Measurements from ENCODE around the gene ATP5PB. TPM values are rescaled to one million over a fixed set of nuclear protein-coding genes. Genes with fewer than 3 reads are reported as not detected.
A peak's percentile ranks its signal among the peaks of the same experiment; 100 is the strongest.

The ATP5PB gene
- total RNA-seq, 1 donor = 203 TPM

DNA sequence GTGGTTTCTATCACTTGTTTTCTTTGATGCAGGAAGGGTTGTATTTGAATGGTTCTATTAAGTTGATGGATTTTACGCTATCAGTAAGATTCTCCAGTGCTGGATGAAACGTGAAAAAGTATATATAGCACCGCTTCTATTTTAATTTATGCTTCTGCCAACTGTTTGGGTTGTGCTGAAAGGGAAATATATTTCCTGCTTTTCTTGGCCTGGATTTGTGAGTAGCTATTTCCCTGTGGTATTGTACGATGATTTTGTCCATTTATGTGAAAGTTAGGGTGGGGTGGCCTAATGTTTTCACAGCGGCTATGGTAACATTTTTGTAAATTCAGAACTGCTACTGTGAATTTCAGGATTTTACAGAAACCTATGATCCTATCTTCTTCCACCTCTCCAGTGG lies 24.8 kb downstream of the ATP5PB start:
- Histone ChIP-seq H3K79me2 (ENCODE audit: insufficient read depth, low read length) (no peaks in the 10 kb centered on the region), H3K27ac (ENCODE audit: low read depth, low read length) (peak overlapping the region; percentile 59), H2AFZ (ENCODE audit: low read length) (no peak overlapping the region), H3K4me3 (ENCODE audit: insufficient read depth, low read length) (peak overlapping the region; percentile 11), H3K9me3 (ENCODE audit: low read depth, low read length) (no peaks in the 10 kb centered on the region), H3K4me1 (ENCODE audit: insufficient read depth, low read length) (peaks cover 28% of the 10 kb centered on the region), H4K20me1 (ENCODE audit: insufficient read depth, low read length) (no peaks in the 10 kb centered on the region), H3K36me3 (ENCODE audit: insufficient read depth, low read length) (peaks cover 13% of the 10 kb centered on the region), H3K4me2 (ENCODE audit: insufficient read depth, low read length) (peak overlapping the region; percentile 61), H3K27me3 (ENCODE audit: insufficient read depth, low read length) (no peaks in the 10 kb centered on the region)
- DNase-seq (ENCODE audit: insufficient read length, low spot score, missing footprints) = no peak
- TF ChIP-seq, protein P1, sequence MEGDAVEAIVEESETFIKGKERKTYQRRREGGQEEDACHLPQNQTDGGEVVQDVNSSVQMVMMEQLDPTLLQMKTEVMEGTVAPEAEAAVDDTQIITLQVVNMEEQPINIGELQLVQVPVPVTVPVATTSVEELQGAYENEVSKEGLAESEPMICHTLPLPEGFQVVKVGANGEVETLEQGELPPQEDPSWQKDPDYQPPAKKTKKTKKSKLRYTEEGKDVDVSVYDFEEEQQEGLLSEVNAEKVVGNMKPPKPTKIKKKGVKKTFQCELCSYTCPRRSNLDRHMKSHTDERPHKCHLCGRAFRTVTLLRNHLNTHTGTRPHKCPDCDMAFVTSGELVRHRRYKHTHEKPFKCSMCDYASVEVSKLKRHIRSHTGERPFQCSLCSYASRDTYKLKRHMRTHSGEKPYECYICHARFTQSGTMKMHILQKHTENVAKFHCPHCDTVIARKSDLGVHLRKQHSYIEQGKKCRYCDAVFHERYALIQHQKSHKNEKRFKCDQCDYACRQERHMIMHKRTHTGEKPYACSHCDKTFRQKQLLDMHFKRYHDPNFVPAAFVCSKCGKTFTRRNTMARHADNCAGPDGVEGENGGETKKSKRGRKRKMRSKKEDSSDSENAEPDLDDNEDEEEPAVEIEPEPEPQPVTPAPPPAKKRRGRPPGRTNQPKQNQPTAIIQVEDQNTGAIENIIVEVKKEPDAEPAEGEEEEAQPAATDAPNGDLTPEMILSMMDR (IDR thresholded peaks at IDR 0.05; ENCODE audit: extremely low read depth, low read depth, low read length) = no peak

DNA sequence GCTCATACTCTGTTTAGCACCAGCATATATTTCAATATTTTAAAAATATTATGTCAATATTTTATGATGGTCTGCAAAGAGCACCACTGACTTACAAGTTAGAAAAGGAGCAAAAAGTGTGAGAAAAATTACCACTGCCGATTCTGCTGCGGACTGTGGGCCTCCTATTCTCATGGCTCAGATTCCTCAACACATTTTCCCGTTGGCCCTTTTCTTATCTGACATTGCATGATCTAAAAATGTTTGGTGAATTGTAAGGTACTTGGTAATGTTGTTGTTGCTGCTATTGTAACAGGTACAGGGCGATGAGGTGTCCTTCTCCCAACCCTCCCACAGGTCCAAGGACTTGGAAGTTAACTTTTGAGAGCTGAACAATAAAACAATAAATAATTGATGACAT lies 25.3 kb downstream of the ATP5PB start:
- no peaks in the 10 kb centered on the region for H4K20me1 ChIP-seq (ENCODE audit: insufficient read depth, low read length)
- H3K27me3 ChIP-seq (ENCODE audit: insufficient read depth, low read length) = no peaks in the 10 kb centered on the region
- TF ChIP-seq, protein P1 (IDR thresholded peaks at IDR 0.05; ENCODE audit: extremely low read depth, low read depth, low read length) = no peak
- H2AFZ ChIP-seq (ENCODE audit: low read length) = no peak overlapping the region
- H3K4me1 ChIP-seq (ENCODE audit: insufficient read depth, low read length) = peaks cover 28% of the 10 kb centered on the region
- H3K9me3 ChIP-seq (ENCODE audit: low read depth, low read length) = no peaks in the 10 kb centered on the region
- DNase-seq (ENCODE audit: insufficient read length, low spot score, missing footprints) = no peak
- peak overlapping the region; percentile 59 for H3K27ac ChIP-seq (ENCODE audit: low read depth, low read length)
- H3K4me2 ChIP-seq (ENCODE audit: insufficient read depth, low read length) = peak overlapping the region; percentile 61
- no peaks in the 10 kb centered on the region for H3K79me2 ChIP-seq (ENCODE audit: insufficient read depth, low read length)
- peaks cover 9% of the 10 kb centered on the region for H3K36me3 ChIP-seq (ENCODE audit: insufficient read depth, low read length)
- no peak overlapping the region for H3K4me3 ChIP-seq (ENCODE audit: insufficient read depth, low read length)

DNA sequence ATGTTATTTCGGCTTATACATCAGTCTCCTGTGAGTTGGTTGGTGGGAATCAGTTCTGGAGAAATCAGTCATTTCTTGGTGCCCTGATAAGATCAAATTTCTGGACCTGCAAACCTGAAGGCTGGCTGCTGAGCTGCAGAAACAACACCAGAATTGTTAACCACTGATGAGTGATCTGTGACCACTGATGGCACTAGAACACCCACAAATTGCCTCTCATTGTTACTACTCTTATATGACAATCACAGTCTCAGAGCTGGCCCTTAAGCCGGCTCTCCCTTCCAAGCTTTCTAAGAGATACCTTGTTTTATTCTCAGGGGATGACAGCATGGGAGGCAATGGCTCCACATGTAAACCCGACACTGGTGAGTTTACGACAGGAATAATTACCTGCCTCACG lies 26.4 kb downstream of the ATP5PB start:
- Histone ChIP-seq H3K4me3 (ENCODE audit: insufficient read depth, low read length) (no peak overlapping the region), H3K79me2 (ENCODE audit: insufficient read depth, low read length) (no peaks in the 10 kb centered on the region), H3K4me1 (ENCODE audit: insufficient read depth, low read length) (peaks cover 28% of the 10 kb centered on the region), H3K27ac (ENCODE audit: low read depth, low read length) (no peak overlapping the region), H3K27me3 (ENCODE audit: insufficient read depth, low read length) (no peaks in the 10 kb centered on the region), H2AFZ (ENCODE audit: low read length) (no peak overlapping the region), H3K4me2 (ENCODE audit: insufficient read depth, low read length) (peak overlapping the region; percentile 0), H3K9me3 (ENCODE audit: low read depth, low read length) (no peaks in the 10 kb centered on the region), H4K20me1 (ENCODE audit: insufficient read depth, low read length) (no peaks in the 10 kb centered on the region), H3K36me3 (ENCODE audit: insufficient read depth, low read length) (peaks cover 6% of the 10 kb centered on the region)
- TF ChIP-seq, protein P1 (IDR thresholded peaks at IDR 0.05; ENCODE audit: extremely low read depth, low read depth, low read length) = no peak
- DNase-seq (ENCODE audit: insufficient read length, low spot score, missing footprints) = no peak

DNA sequence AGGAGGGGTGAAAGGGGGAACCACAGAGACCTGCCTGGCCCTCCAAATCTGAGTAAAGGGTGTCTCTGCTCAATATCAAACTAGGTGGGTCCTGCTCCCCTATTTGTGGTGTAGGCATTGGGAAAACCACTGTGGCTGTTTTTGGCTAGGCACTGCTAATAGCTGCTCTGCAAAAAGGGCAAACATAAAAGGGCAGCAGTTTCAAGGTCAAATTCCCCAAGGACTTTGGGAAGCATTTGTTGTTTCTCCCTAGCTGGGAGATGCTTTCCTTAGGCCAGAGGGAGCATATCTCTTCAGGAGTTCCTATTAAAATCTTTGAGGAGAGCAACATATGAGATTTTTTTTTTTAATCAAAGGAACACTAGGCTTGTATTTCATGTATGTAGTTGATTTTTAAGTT lies 26.9 kb downstream of the ATP5PB start:
- DNase-seq (ENCODE audit: insufficient read length, low spot score, missing footprints) = no peak
- Histone ChIP-seq H4K20me1 (ENCODE audit: insufficient read depth, low read length) (no peaks in the 10 kb centered on the region), H3K36me3 (ENCODE audit: insufficient read depth, low read length) (peaks cover 6% of the 10 kb centered on the region), H3K4me2 (ENCODE audit: insufficient read depth, low read length) (no peak overlapping the region), H3K9me3 (ENCODE audit: low read depth, low read length) (no peaks in the 10 kb centered on the region), H3K4me3 (ENCODE audit: insufficient read depth, low read length) (no peak overlapping the region), H2AFZ (ENCODE audit: low read length) (no peak overlapping the region), H3K27me3 (ENCODE audit: insufficient read depth, low read length) (no peaks in the 10 kb centered on the region), H3K4me1 (ENCODE audit: insufficient read depth, low read length) (peaks cover 28% of the 10 kb centered on the region), H3K27ac (ENCODE audit: low read depth, low read length) (no peak overlapping the region), H3K79me2 (ENCODE audit: insufficient read depth, low read length) (no peaks in the 10 kb centered on the region)
- TF ChIP-seq, protein P1 (IDR thresholded peaks at IDR 0.05; ENCODE audit: extremely low read depth, low read depth, low read length) = no peak
